HG03045 (cell line): ENCODE results near the gene ARHGEF1.

ENCODE experiments used
- ATAC-seq: cut with Tn5 transposase; IDR thresholded peaks from one replicate; pipeline ENCODE4 v1.9.1; 2021; ENCODE audit warnings: mild to moderate bottlenecking, moderate library complexity; ENCODE audit not compliant: unreplicated experiment

The ARHGEF1 gene

GRCh38 chr19:41947091-41947490 is 64.1 kb downstream of the ARHGEF1 start:
- no peak for ATAC-seq

GRCh38 chr19:41951686-41952172 is 68.7 kb downstream of the ARHGEF1 start:
- ATAC-seq, result no peak

GRCh38 chr19:41955521-41955920 is 72.5 kb downstream of the ARHGEF1 start:
- no peak for ATAC-seq

- no peak for ATAC-seq
Observed at GRCh38 chr19:41956621-41957020, 73.6 kb downstream of the ARHGEF1 start.
